ENCODE measurements around the gene GAS7.
A peak's percentile ranks its signal among the peaks of the same experiment; 100 is the strongest.
"Not testable (repeated sequence)": the region's sequence is repeated elsewhere in the genome, so short reads cannot be mapped to it uniquely, and the experiment has no call there.

The GAS7 gene

DNA sequence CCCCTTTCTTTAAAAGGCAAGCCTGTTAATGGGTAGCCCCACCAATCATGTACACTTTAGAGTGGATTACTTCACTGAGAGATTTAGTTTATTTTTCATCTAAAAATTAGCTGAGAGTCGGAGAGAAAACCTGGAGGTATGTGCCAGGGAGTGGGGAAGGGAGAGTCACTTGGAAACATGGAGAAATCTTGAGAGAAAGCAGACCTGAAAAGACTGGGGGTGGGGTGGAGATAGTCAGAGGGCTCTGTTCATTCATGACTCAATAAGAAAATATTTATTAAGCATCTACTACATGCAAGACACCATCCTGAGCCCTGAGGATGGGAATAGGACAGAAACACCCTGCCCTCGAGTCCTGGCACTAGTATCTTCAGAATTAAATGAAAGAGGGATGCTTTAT, 265.9 kb downstream of the GAS7 start:
- DNase-seq = peak; percentile 6

GRCh38 chr17:9931144-9931741, 267.2 kb downstream of the GAS7 start:
- no peak for DNase-seq

DNA sequence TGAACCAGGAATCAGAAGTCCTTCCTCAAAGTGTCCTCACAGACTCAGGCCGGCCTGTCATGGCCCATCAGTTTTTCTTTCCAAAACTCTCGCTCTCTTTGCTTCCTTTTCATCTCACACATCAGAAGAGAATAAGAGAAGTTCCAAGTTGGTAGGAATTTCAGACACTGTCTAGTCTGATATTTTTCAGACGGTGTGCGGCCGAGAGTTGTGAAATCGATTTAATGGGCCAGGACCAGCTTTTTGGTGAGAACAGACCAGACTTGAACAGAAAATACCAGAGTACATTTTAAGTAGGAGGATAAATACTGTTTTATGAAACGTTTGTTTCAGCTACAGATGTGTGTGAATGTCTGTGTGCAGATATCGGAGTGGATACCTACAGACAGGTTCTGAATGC, 268.5 kb downstream of the GAS7 start:
- no peak for DNase-seq

GRCh38 chr17:9928601-9929333, 269.6 kb downstream of the GAS7 start:
- DNase-seq = peak; percentile 74

GRCh38 chr17:9926150-9926804, 272.1 kb downstream of the GAS7 start:
- DNase-seq = no peak

- DNase-seq = no peak
Observed at GRCh38 chr17:9925457-9925856, 272.9 kb downstream of the GAS7 start.

- DNase-seq = peak; percentile 66
Observed at GRCh38 chr17:9924735-9925191, 273.6 kb downstream of the GAS7 start.

DNA sequence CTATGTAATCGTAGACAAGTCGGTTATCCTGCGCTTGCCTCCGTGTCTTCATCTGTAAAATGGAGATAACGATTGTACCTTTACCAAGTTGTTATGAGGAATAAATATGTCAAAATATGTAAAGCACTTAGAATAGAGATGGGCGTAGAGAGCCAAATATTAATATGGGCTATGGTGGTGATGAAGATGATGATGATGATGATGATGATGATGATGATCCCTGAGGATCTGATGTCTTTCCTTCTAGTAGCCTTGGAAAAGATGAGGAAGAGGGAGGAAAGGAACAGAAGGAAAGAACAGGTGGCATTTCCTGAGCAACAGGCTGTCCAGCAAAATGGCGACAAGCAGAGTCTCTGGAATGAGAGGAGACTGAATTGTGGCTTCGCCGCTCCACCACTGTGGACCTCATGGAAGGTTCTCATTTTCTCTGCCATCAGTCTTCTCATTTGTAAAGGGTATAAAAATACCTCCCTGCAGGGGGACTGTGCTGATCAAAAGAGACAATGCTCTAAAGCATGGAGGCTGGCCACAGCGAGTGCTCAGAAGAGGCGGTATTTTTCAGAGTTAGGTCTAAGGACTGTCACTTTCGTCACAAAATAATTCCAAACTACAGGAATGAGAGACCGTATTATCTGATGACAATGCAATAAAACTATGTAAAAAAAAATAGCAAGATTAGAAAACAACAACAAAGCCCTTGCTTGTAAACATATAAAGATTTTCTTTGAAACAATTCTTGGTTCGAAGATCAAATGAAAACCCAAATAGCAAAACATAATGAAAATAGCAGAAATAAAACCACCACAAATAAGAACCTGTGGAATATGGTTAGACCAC, 276.2 kb downstream of the GAS7 start:
- DNase-seq = no peak

DNA sequence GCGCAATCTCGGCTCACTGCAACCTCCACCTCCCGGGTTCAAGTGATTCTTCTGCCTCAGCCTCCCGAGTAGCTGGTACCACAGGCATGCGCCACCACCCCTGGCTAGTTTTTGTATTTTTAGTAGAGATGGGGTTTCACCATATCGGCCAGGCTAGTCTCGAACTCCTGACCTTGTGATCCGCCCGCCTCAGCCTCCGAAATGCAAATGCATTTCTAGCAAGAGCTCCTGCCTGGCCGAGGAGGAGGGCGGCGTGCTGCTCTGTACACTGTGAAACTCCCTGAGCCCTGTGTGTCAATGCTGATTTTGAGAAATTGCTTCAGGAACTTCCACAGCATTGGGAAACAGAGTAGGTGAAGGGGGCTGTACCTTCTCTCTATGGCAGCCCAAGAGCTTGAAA, 277.2 kb downstream of the GAS7 start:
- not testable (repeated sequence) for DNase-seq

DNA sequence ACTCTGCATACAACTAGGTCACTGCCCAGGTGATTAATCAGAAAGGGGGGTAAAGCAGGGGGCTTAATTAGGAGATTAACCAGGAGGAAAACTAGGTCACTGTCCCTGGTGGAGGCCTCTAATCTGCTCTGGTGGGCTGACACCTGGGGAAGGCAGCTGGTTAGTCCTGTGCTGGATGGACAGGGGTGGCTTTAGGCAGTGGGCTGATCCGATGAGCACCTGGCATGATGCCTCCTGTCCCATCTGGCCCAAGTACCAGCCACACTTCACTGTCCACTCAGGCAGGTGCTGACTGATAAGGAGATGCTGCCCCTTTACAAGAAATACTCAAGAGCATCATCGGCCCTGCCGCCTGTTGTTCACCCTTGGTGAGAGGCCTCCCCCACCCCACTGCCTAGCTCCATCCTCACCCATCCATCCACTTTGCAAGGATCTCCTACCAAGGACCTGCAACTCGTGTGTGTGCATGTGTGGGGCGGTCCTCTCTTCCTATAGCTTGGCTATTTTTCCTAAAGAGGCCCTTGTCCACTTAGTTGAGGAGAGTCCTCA, 279.5 kb downstream of the GAS7 start:
- no peak for DNase-seq

DNA sequence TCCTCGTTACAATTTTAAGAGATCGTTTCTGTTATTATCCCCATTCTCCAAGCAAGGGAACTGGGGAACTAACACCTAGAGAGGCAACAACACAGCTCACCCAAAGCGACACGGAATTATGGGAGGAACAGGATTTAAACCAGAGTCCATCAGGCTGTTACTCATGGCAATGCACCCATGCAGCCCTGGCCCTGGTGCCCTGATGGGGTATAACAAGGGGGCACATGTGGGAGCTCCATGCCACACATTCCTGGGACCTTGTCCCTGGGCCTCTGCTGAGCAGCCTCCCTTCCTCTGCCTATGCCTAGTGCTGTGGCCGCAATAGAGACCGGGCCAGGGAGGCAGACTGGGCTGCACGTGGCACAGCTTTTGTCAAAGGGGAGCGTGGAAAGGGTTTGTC, 280.1 kb downstream of the GAS7 start:
- DNase-seq = no peak

DNA sequence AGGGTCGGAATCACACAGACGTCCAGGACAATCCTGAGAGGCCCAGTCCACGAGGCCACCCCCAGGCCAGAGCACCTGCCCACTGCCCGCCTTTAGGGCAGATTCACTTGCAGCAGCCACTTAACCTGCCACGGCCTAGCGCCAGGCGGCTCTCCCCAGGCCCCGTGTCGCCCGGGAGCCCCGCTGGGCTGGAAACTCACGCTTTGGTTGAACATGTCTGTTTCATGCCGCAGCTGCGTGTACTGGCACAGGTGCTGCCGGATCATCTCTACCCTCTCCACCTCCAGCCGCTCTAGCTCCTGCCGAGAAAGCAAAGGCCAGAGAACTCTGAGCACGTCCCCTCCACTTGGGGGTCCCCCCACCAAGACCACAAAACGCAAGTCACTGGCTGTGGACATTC, 280.6 kb downstream of the GAS7 start:
- DNase-seq = no peak

- no peak for DNase-seq
Observed at GRCh38 chr17:9917131-9917530, 281.3 kb downstream of the GAS7 start.

GRCh38 chr17:9916108-9916507, 282.3 kb downstream of the GAS7 start:
- DNase-seq = no peak

GRCh38 chr17:9913476-9913875, 284.9 kb downstream of the GAS7 start:
- DNase-seq = no peak

DNA sequence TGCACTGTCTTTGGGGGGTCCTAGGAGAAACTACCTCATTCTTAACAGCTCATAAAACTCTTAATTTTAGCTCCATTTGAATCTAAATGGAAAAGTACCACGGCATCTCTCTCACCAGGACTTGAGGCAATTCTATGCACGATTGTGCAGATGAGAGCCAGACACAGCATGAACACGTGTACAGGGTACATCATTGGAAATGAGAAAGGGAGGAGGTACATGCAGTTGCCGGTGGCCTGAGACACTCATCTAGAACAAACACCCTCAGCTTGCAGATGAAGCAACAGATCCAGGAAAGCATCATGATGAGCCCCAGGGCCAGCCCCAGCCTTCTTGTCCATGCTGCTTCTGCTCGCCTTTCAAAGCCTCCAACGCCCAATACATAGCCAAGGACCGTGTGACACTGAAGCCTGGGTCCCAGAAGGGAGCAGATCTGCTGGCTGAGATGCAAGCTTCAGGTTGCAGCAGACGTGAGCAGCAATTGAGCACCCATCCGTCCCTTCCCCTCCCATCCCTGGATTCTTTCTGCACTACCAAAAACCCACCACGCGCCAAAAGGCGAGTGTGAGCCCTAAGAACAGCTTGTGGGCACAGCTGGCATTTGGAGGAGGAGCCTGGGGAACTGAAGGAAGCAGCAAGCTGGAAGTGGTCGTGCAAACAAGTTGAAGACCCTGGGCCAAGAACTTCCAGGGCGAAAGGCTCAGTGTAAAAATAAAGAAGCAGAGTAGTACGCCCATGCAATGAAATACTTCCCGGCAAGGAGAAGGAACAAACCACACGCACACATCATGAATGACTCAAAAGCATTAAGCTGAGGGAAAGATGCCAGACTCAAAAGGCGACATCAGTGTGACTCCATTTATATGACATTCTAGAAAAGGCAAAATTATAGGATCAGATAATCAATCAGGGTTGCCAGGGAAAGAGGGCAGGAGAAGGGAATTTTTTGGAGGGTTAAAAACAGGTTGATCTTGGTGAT, 286.0 kb downstream of the GAS7 start:
- no peak for DNase-seq

DNA sequence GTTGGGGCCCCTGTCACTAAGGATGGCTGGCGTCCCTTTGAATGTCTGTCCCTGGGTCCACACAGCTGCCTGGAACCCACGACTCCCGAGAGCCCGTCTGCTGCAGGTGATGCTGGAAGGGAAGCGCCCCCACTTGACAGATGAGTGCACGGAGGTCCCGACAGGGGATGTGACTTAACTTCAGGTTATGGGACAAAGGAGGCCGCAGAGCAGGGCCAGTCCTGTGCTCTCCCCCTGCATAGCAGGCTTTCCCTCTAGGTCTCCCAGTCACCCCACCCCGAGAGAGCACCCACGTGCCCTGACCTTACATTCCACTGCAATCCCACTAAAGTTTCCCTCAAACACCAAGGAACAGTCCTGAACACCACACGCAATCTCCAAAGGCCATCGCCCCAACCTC, 287.3 kb downstream of the GAS7 start:
- no peak for DNase-seq

- DNase-seq = no peak
Observed at GRCh38 chr17:9908649-9909042, 289.8 kb downstream of the GAS7 start.

- no peak for DNase-seq
Observed at GRCh38 chr17:9907883-9908648, 290.3 kb downstream of the GAS7 start.

- DNase-seq = no peak
Observed at GRCh38 chr17:9907131-9907530, 291.3 kb downstream of the GAS7 start.

- DNase-seq = no peak
Observed at GRCh38 chr17:9906616-9907015, 291.8 kb downstream of the GAS7 start.
